ENCODE data around the gene RNF26. TPM values are rescaled to one million over a fixed set of nuclear protein-coding genes. Genes with fewer than 3 reads are reported as not detected.
A peak's percentile ranks its signal among the peaks of the same experiment; 100 is the strongest.

RNF26 gene
- total and polyA plus RNA-seq, 4 donors: 8.2 to 25.4 (median 13.6) TPM

DNA sequence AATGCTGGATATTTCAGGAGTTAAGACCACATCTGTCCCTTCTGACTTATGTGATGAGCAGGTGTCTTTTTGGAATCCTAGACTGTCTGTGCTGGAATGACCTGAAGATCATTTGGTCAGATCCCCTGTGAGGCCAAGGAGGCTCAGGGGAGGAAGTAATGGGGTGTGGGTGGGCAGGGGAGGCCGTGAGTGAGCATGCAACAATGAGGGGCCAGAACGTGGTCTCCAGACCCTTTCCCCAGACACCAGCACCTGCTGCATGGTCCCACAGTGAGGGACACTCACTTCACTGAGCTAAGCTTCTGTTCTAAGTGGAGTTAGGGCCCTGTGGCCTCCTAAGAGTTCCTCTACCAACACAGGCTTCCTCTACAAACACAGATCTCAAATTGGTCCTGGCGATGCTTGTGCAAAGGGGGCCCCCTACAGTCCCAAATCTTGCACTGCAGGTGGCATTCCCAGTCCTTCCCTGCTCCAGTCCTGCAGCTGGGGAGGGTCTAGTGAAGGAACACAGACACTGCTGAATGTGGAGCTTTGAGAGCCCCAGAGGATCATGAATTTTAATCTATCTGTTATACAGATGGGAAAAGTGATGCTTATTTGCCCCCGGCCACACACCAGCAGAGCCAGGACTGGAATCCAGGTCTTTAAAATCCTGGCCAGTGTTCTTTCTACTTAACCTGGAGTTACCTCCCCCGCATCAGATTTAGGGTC, 39.7 kb downstream of the RNF26 start:
- Histone ChIP-seq H3K4me3 (no peak overlapping the region), H3K27ac (ENCODE audit: low read depth in 1 of 2, low read length in 1 of 2) (peak overlapping the region in 1 of 2 donors; percentile 74), H3K4me1 (ENCODE audit: control insufficient read depth in 5 of 5, insufficient read depth in 5 of 5, low read length in 5 of 5) (peaks cover 2 to 35% (median 14%) of the 10 kb centered on the region in 5 donors), H3K9me3 (ENCODE audit: control insufficient read depth in 4 of 4, insufficient read depth in 3 of 4, low read length in 3 of 4) (no peaks in the 10 kb centered on the region), H3K36me3 (ENCODE audit: control insufficient read depth in 4 of 4, insufficient read depth in 4 of 4, low read length in 4 of 4) (no peaks in the 10 kb centered on the region), H3K27me3 (ENCODE audit: control insufficient read depth in 3 of 3, insufficient read depth in 3 of 3, low read length in 2 of 3) (no peaks in the 10 kb centered on the region), H3K9ac (ENCODE audit: insufficient read depth in 1 of 2, low read length in 2 of 2) (no peak overlapping the region)
- 51 to 61% methylated on average over 5 of the region's 5 CpGs for WGBS, 2 donors
- ATAC-seq (ENCODE audit: insufficient read depth, low FRiP score) (no peak), DNase-seq (peak; percentile 79 to 85 (median 81))
- TF ChIP-seq, protein P1, sequence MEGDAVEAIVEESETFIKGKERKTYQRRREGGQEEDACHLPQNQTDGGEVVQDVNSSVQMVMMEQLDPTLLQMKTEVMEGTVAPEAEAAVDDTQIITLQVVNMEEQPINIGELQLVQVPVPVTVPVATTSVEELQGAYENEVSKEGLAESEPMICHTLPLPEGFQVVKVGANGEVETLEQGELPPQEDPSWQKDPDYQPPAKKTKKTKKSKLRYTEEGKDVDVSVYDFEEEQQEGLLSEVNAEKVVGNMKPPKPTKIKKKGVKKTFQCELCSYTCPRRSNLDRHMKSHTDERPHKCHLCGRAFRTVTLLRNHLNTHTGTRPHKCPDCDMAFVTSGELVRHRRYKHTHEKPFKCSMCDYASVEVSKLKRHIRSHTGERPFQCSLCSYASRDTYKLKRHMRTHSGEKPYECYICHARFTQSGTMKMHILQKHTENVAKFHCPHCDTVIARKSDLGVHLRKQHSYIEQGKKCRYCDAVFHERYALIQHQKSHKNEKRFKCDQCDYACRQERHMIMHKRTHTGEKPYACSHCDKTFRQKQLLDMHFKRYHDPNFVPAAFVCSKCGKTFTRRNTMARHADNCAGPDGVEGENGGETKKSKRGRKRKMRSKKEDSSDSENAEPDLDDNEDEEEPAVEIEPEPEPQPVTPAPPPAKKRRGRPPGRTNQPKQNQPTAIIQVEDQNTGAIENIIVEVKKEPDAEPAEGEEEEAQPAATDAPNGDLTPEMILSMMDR (IDR thresholded peaks at IDR 0.05; ENCODE audit: control extremely low read depth, extremely low read depth): peak; percentile 78

DNA sequence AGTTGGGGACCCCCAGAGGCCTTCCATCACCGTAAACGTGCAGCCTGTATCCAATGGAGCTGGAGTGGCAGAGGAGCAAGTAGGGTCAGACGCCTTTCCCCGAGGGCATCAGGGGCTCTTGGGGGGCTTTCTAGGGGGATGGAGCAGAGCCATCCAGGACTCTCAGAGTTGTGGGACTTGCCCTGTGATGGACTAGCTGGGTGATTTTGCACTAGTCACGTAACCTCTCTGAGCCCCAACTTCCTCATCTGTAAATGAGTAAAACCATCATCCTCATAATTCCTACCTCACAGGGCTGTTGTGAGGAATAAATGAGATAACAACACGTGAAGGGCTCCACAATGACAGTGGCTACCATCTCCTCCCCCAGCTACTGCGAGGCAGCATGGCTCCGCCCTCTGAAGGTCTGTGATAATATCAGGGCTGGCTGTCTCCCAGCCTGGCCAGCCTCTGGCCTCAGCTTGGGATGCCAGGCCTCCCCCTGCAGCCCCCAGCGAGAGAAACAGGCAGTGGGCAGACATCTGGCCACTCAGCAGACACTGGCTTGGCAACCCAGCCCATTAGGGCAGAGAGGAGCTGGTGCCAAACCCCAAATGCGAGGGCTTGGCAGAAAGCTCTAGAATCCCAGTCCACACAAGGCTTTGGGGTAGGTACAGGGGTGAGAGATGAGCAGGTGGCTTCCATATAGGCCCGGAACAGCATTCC, 40.5 kb downstream of the RNF26 start:
- TF ChIP-seq, protein P1 (IDR thresholded peaks at IDR 0.05; ENCODE audit: control extremely low read depth, extremely low read depth): no peak
- no peak for ATAC-seq (ENCODE audit: insufficient read depth, low FRiP score)
- Histone ChIP-seq H3K27me3 (ENCODE audit: control insufficient read depth in 3 of 3, insufficient read depth in 3 of 3, low read length in 2 of 3) (no peaks in the 10 kb centered on the region), H3K27ac (ENCODE audit: low read depth in 1 of 2, low read length in 1 of 2) (peak overlapping the region in 1 of 2 donors; percentile 86), H3K4me3 (no peak overlapping the region), H3K4me1 (ENCODE audit: control insufficient read depth in 5 of 5, insufficient read depth in 5 of 5, low read length in 5 of 5) (peaks cover 0 to 35% (median 14%) of the 10 kb centered on the region in 5 donors), H3K36me3 (ENCODE audit: control insufficient read depth in 4 of 4, insufficient read depth in 4 of 4, low read length in 4 of 4) (no peaks in the 10 kb centered on the region), H3K9me3 (ENCODE audit: control insufficient read depth in 4 of 4, insufficient read depth in 3 of 4, low read length in 3 of 4) (no peaks in the 10 kb centered on the region), H3K9ac (ENCODE audit: insufficient read depth in 1 of 2, low read length in 2 of 2) (no peak overlapping the region)
- 57 to 60% methylated on average over 11 of the region's 11 CpGs for WGBS, 2 donors
- DNase-seq: no peak

DNA sequence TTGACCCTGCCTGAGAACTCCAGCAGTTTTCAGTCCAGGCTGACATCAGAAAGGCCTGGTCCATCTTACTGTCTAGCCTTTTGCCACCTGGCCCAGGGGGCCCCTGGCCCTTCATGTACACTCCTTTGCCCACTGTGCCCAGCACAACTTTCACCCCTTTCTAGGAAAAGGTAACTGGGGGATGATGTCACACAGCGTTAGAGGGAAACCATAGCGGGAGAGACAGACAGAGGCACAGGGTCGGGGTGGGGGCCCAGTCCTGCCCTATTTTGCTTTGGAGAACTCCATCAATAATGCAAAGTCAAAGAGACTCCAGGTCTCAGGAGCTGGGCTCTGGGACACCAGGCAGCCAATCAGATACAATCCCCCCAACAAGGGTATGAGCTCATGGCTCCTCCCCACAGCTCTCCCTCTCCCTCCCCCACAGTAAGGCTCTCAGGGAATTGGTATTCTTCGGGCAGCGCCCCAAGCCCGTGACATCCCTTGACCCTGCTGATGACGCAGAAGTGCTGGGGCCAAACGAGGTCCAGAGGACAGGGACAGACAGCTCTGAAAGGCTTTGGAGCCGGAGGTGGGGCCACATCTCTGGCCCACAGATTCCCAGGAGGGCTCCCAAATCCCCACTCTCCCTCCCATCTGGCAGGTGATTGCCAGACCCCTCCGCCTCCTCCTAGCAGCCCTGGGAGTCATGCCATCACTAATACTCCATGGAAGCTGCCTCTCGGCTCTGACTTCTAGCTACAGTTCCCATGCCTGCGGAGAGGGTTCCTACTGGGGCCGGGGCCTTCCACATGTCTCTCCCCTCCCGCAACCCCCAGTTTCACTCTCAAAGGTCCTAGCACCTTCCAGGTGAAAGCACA, 41.2 kb downstream of the RNF26 start:
- TF ChIP-seq, protein P1 (IDR thresholded peaks at IDR 0.05; ENCODE audit: control extremely low read depth, extremely low read depth): no peak
- Histone ChIP-seq H3K9ac (ENCODE audit: insufficient read depth in 1 of 2, low read length in 2 of 2) (peak overlapping the region in 1 of 2 donors; percentile 42), H3K4me1 (ENCODE audit: control insufficient read depth in 5 of 5, insufficient read depth in 5 of 5, low read length in 5 of 5) (peaks cover 0 to 32% (median 10%) of the 10 kb centered on the region in 5 donors), H3K4me3 (no peak overlapping the region), H3K27me3 (ENCODE audit: control insufficient read depth in 3 of 3, insufficient read depth in 3 of 3, low read length in 2 of 3) (no peaks in the 10 kb centered on the region), H3K9me3 (ENCODE audit: control insufficient read depth in 4 of 4, insufficient read depth in 3 of 4, low read length in 3 of 4) (no peaks in the 10 kb centered on the region), H3K36me3 (ENCODE audit: control insufficient read depth in 4 of 4, insufficient read depth in 4 of 4, low read length in 4 of 4) (no peaks in the 10 kb centered on the region), H3K27ac (ENCODE audit: low read depth in 1 of 2, low read length in 1 of 2) (peak overlapping the region in 1 of 2 donors; percentile 86)
- WGBS, 2 donors: 59 to 79% methylated on average over 14 of the region's 14 CpGs
- ATAC-seq (ENCODE audit: insufficient read depth, low FRiP score) (no peak), DNase-seq (peak; percentile 61 to 70 (median 68))
